Left forelimb (tissue), 1 donor: ENCODE results near the gene CD2.

Source experiments
- DNase-seq: peaks from one replicate; pipeline ENCODE4 v3.0.0-alpha.2; 2018; ENCODE audit warnings: low spot score

Gene CD2

GRCh38 chr1:116777831-116778830 is 23.9 kb downstream of the CD2 start:
- no peak for DNase-seq

GRCh38 chr1:116781034-116781433 is 26.8 kb downstream of the CD2 start:
- DNase-seq: no peak

- DNase-seq: no peak
Observed at GRCh38 chr1:116785006-116785405, 30.8 kb downstream of the CD2 start.

- DNase-seq: no peak
Observed at GRCh38 chr1:116786049-116786448, 31.8 kb downstream of the CD2 start.

- DNase-seq: no peak
Observed at GRCh38 chr1:116791727-116792126, 37.5 kb downstream of the CD2 start.

- no peak for DNase-seq
Observed at GRCh38 chr1:116793357-116793935, 39.2 kb downstream of the CD2 start.

GRCh38 chr1:116794371-116794770 is 40.1 kb downstream of the CD2 start:
- no peak for DNase-seq

- DNase-seq: no peak
Observed at GRCh38 chr1:116794804-116795481, 40.7 kb downstream of the CD2 start.

- no peak for DNase-seq
Observed at GRCh38 chr1:116795482-116795829, 41.2 kb downstream of the CD2 start.

GRCh38 chr1:116804736-116805135 is 50.5 kb downstream of the CD2 start:
- DNase-seq: no peak

GRCh38 chr1:116805398-116805797 is 51.2 kb downstream of the CD2 start:
- DNase-seq: no peak

- no peak for DNase-seq
Observed at GRCh38 chr1:116806245-116806644, 52.0 kb downstream of the CD2 start.

- no peak for DNase-seq
Observed at GRCh38 chr1:116806671-116807070, 52.4 kb downstream of the CD2 start.

GRCh38 chr1:116807394-116808199 is 53.4 kb downstream of the CD2 start:
- no peak for DNase-seq

- DNase-seq: no peak
Observed at GRCh38 chr1:116808200-116808847, 54.1 kb downstream of the CD2 start.

GRCh38 chr1:116808848-116809508 is 54.7 kb downstream of the CD2 start:
- DNase-seq: no peak

GRCh38 chr1:116811321-116811720 is 57.1 kb downstream of the CD2 start:
- no peak for DNase-seq

GRCh38 chr1:116814926-116815723 is 60.9 kb downstream of the CD2 start:
- DNase-seq: no peak

- DNase-seq: no peak
Observed at GRCh38 chr1:116817582-116818064, 63.4 kb downstream of the CD2 start.
